Measurements from ENCODE around the gene MMP24.
"Not testable (repeated sequence)": the region's sequence is repeated elsewhere in the genome, so short reads cannot be mapped to it uniquely, and the experiment has no call there.

Gene MMP24

GRCh38 chr20:35257175-35257909 is 30.9 kb downstream of the MMP24 start:
- DNase-seq (ENCODE audit: low read depth, low spot score): no peak

- no peak for DNase-seq (ENCODE audit: low read depth, low spot score)
Measured at GRCh38 chr20:35260426-35260825, 33.9 kb downstream of the MMP24 start.

- not testable (repeated sequence) for DNase-seq (ENCODE audit: low read depth, low spot score)
Measured at GRCh38 chr20:35262321-35262720, 35.8 kb downstream of the MMP24 start.

- DNase-seq (ENCODE audit: low read depth, low spot score): not testable (repeated sequence)
Measured at GRCh38 chr20:35262731-35263531, 36.4 kb downstream of the MMP24 start.

- DNase-seq (ENCODE audit: low read depth, low spot score): no peak
Measured at GRCh38 chr20:35263532-35264341, 37.2 kb downstream of the MMP24 start.

GRCh38 chr20:35264755-35265154 is 38.3 kb downstream of the MMP24 start:
- no peak for DNase-seq (ENCODE audit: low read depth, low spot score)

- DNase-seq (ENCODE audit: low read depth, low spot score): no peak
Measured at GRCh38 chr20:35267092-35267491, 40.6 kb downstream of the MMP24 start.

- DNase-seq (ENCODE audit: low read depth, low spot score): peak; percentile 26
Measured at GRCh38 chr20:35269055-35269781, 42.7 kb downstream of the MMP24 start.

GRCh38 chr20:35270021-35270902 is 43.8 kb downstream of the MMP24 start:
- no peak for DNase-seq (ENCODE audit: low read depth, low spot score)

- no peak for DNase-seq (ENCODE audit: low read depth, low spot score)
Measured at GRCh38 chr20:35271073-35271882, 44.8 kb downstream of the MMP24 start.

- DNase-seq (ENCODE audit: low read depth, low spot score): no peak
Measured at GRCh38 chr20:35271904-35272303, 45.4 kb downstream of the MMP24 start.

GRCh38 chr20:35273449-35274171 is 47.1 kb downstream of the MMP24 start:
- DNase-seq (ENCODE audit: low read depth, low spot score): no peak

GRCh38 chr20:35274172-35275092 is 47.9 kb downstream of the MMP24 start:
- no peak for DNase-seq (ENCODE audit: low read depth, low spot score)

GRCh38 chr20:35275741-35276251 is 49.3 kb downstream of the MMP24 start:
- DNase-seq (ENCODE audit: low read depth, low spot score): no peak

GRCh38 chr20:35276408-35276807 is 49.9 kb downstream of the MMP24 start:
- no peak for DNase-seq (ENCODE audit: low read depth, low spot score)

- no peak for DNase-seq (ENCODE audit: low read depth, low spot score)
Measured at GRCh38 chr20:35277127-35277526, 50.6 kb downstream of the MMP24 start.

GRCh38 chr20:35277531-35278395 is 51.3 kb downstream of the MMP24 start, which contains the start of gene MMP24OS:
Gene MMP24OS, minus strand, starts transcription at chr20:35278122. Its CDS starts 193 bp downstream, at chr20:35277929.
- peak; percentile 41 for DNase-seq (ENCODE audit: low read depth, low spot score)
